ENCODE data around the gene GLG1.

DNA sequence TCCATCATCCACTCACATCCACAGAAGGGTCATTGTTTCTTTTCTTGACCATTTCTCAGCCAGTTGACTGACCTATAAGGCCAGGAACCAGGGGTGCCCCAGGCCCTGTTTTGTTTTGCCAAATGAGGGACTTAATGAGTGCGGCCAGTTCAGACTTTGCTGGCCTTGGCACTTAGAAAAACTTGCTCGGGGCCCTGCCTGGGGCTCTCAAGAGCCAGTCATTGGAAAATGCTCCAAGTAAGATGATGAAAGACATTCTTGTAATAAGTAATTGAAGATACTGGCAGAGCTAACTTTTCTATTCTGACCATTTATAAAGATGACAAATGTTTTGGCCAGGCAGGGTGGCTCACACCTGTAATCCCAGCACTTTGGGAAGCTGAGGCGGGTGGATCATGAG lies 156.7 kb downstream of the GLG1 start:
- TF ChIP-seq, protein P1, sequence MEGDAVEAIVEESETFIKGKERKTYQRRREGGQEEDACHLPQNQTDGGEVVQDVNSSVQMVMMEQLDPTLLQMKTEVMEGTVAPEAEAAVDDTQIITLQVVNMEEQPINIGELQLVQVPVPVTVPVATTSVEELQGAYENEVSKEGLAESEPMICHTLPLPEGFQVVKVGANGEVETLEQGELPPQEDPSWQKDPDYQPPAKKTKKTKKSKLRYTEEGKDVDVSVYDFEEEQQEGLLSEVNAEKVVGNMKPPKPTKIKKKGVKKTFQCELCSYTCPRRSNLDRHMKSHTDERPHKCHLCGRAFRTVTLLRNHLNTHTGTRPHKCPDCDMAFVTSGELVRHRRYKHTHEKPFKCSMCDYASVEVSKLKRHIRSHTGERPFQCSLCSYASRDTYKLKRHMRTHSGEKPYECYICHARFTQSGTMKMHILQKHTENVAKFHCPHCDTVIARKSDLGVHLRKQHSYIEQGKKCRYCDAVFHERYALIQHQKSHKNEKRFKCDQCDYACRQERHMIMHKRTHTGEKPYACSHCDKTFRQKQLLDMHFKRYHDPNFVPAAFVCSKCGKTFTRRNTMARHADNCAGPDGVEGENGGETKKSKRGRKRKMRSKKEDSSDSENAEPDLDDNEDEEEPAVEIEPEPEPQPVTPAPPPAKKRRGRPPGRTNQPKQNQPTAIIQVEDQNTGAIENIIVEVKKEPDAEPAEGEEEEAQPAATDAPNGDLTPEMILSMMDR (IDR thresholded peaks at IDR 0.05; ENCODE audit: low read length): no peak
- no peak for TF ChIP-seq EZH2phosphoT487 (IDR thresholded peaks at IDR 0.05; ENCODE audit: low read length)
